Fibroblast of lung (primary cell): ENCODE measurements around the gene DSCAML1. TPM values are rescaled to one million over a fixed set of nuclear protein-coding genes. Genes with fewer than 3 reads are reported as not detected.
"Not testable (repeated sequence)": the region's sequence is repeated elsewhere in the genome, so short reads cannot be mapped to it uniquely, and the experiment has no call there.

Experiments
- DNase-seq, 2 donors: peaks; one replicate each; pipeline versions ENCODE4 v3.0.0 to v3.0.0-alpha.2; 2010; ENCODE audit warnings: low read depth in 2 of 2
- H2AFZ ChIP-seq: 2 replicates; pipeline ENCODE4 v1.5.1; 2012; ENCODE audit warnings: low read length, control low read depth, inconsistent platforms
- H3K27ac ChIP-seq: 2 replicates; pipeline ENCODE4 v1.5.1; 2011; ENCODE audit warnings: low read length, control low read depth; ENCODE audit not compliant: insufficient read depth
- H3K27me3 ChIP-seq: 2 replicates; pipeline ENCODE4 v1.5.1; 2011; ENCODE audit warnings: mild to moderate bottlenecking, low read length; ENCODE audit not compliant: control insufficient read depth, insufficient read depth
- H3K36me3 ChIP-seq: 2 replicates; pipeline ENCODE4 v1.5.1; 2011; ENCODE audit warnings: low read length; ENCODE audit not compliant: control insufficient read depth, insufficient read depth
- H3K4me1 ChIP-seq: 2 replicates; pipeline ENCODE4 v1.5.1; 2011; ENCODE audit warnings: low read length; ENCODE audit not compliant: control insufficient read depth, insufficient read depth; ENCODE audit errors: extremely low read depth
- H3K4me2 ChIP-seq: 2 replicates; pipeline ENCODE4 v1.5.1; 2011; ENCODE audit warnings: low read length, control low read depth; ENCODE audit not compliant: insufficient read depth; ENCODE audit errors: extremely low read depth
- H3K4me3 ChIP-seq, 4 experiments: fragments of 200-600 bp in 1 of 4; sonication (generic) in 1 of 4; replicated peaks in 1 of 4; 2 replicates each; pipeline ENCODE4 v1.5.1; 2011 to 2016; ENCODE audit warnings: low read length in 4 of 4, low read depth in 3 of 4, mild to moderate bottlenecking in 3 of 4, control low read depth in 2 of 4, inconsistent platforms in 1 of 4, mixed read lengths in 1 of 4; ENCODE audit not compliant: insufficient read depth in 1 of 4; ENCODE audit errors: control extremely low read depth in 1 of 4
- H3K79me2 ChIP-seq: 2 replicates; pipeline ENCODE4 v1.5.1; 2012; ENCODE audit warnings: mild to moderate bottlenecking, low read length, inconsistent platforms; ENCODE audit not compliant: control insufficient read depth, insufficient read depth
- H3K9ac ChIP-seq: 2 replicates; pipeline ENCODE4 v1.5.1; 2011; ENCODE audit warnings: mild to moderate bottlenecking, low read length, control low read depth; ENCODE audit not compliant: insufficient read depth
- H3K9me3 ChIP-seq: 2 replicates; pipeline ENCODE4 v1.5.1; 2012; ENCODE audit warnings: low read depth, low read length; ENCODE audit not compliant: control insufficient read depth, insufficient read depth
- H4K20me1 ChIP-seq: 2 replicates; pipeline ENCODE4 v1.5.1; 2011; ENCODE audit warnings: low read length; ENCODE audit not compliant: control insufficient read depth, insufficient read depth; ENCODE audit errors: extremely low read depth
- CTCF ChIP-seq, 2 donors: IDR thresholded peaks in 1 of 2; conservative IDR thresholded peaks in 1 of 2; 1 replicate in 1 of 2; 2 replicates in 1 of 2; pipeline ENCODE4 v1.5.1; 2011 to 2012; ENCODE audit warnings: low read length in 2 of 2, control low read depth in 1 of 2, inconsistent platforms in 1 of 2, low read depth in 1 of 2, mild to moderate bottlenecking in 1 of 2
- EZH2 ChIP-seq: IDR thresholded peaks from 2 replicates; pipeline ENCODE4 v1.5.1; 2012; ENCODE audit warnings: low read length, control low read depth, mild to moderate bottlenecking; ENCODE audit errors: missing control alignments
- polyA plus RNA-seq, 2 donors: library from polyadenylated mRNA; depleted of rRNA in 1 of 2; stranded (reverse) in 1 of 2; unstranded in 1 of 2; fragments of >200 nt; gene quantifications; 2 replicates each; pipeline ENCODE4 v1.2.1, GENCODE V29; 2011 to 2012; ENCODE audit warnings: missing spikeins in 1 of 2
- total RNA-seq: library from RNA; depleted of rRNA; stranded (reverse); fragments of >200 nt; gene quantifications from 2 replicates; pipeline ENCODE4 v1.2.1, GENCODE V29; 2014

DSCAML1 gene
- total and polyA plus RNA-seq, 2 donors (not counting 1 experiment from before 2014, with no cell fraction given), result not detected

GRCh38 chr11:117815262-117815803, 18.3 kb upstream of the DSCAML1 start:
- no peak overlapping the region for H3K4me3 ChIP-seq
- no peak overlapping the region for H2AFZ ChIP-seq
- no peaks in the 10 kb centered on the region for H4K20me1 ChIP-seq
- no peak overlapping the region for H3K9ac ChIP-seq
- H3K36me3 ChIP-seq, result no peaks in the 10 kb centered on the region
- H3K9me3 ChIP-seq, result no peaks in the 10 kb centered on the region
- no peaks in the 10 kb centered on the region for H3K27me3 ChIP-seq
- no peak overlapping the region for H3K27ac ChIP-seq
- H3K4me1 ChIP-seq, result no peaks in the 10 kb centered on the region
- DNase-seq, result no peak
- H3K79me2 ChIP-seq, result no peaks in the 10 kb centered on the region
- TF ChIP-seq CTCF (conservative IDR thresholded peaks at IDR 0.05 in 1 of 2, IDR thresholded peaks at IDR 0.05 in 1 of 2; ENCODE audit: low read depth in 1 of 2, low read length in 2 of 2) (no peak), EZH2 (no peak)
- no peak overlapping the region for H3K4me2 ChIP-seq

GRCh38 chr11:117814766-117815261, 17.8 kb upstream of the DSCAML1 start:
- no peak overlapping the region for H3K9ac ChIP-seq
- no peaks in the 10 kb centered on the region for H3K36me3 ChIP-seq
- no peak overlapping the region for H2AFZ ChIP-seq
- no peaks in the 10 kb centered on the region for H3K9me3 ChIP-seq
- no peak overlapping the region for H3K4me2 ChIP-seq
- no peaks in the 10 kb centered on the region for H3K4me1 ChIP-seq
- no peak overlapping the region for H3K4me3 ChIP-seq
- TF ChIP-seq EZH2, result no peak
- no peak for TF ChIP-seq CTCF (conservative IDR thresholded peaks at IDR 0.05 in 1 of 2, IDR thresholded peaks at IDR 0.05 in 1 of 2; ENCODE audit: low read depth in 1 of 2, low read length in 2 of 2)
- H4K20me1 ChIP-seq, result no peaks in the 10 kb centered on the region
- H3K27me3 ChIP-seq, result no peaks in the 10 kb centered on the region
- no peak overlapping the region for H3K27ac ChIP-seq
- no peaks in the 10 kb centered on the region for H3K79me2 ChIP-seq
- peak in 1 of 2 donors; percentile 48 for DNase-seq

GRCh38 chr11:117814204-117814765, 17.3 kb upstream of the DSCAML1 start:
- TF ChIP-seq CTCF (conservative IDR thresholded peaks at IDR 0.05 in 1 of 2, IDR thresholded peaks at IDR 0.05 in 1 of 2; ENCODE audit: low read depth in 1 of 2, low read length in 2 of 2) (no peak), EZH2 (no peak)

GRCh38 chr11:117810056-117810451, 13.0 kb upstream of the DSCAML1 start:
- not testable (repeated sequence) for H2AFZ ChIP-seq, H3K9me3 ChIP-seq, H3K36me3 ChIP-seq, DNase-seq, H3K27ac ChIP-seq, H3K4me1 ChIP-seq, H3K9ac ChIP-seq, H3K4me2 ChIP-seq, H4K20me1 ChIP-seq, H3K79me2 ChIP-seq, H3K4me3 ChIP-seq, H3K27me3 ChIP-seq

More at GRCh38 chr11:117814204-117814765, 17.3 kb upstream of the DSCAML1 start:
- DNase-seq, result no peak
- Histone ChIP-seq H3K9me3 (no peaks in the 10 kb centered on the region), H3K9ac (no peak overlapping the region), H3K27ac (no peak overlapping the region), H4K20me1 (no peaks in the 10 kb centered on the region), H3K27me3 (no peaks in the 10 kb centered on the region), H2AFZ (no peak overlapping the region), H3K79me2 (no peaks in the 10 kb centered on the region), H3K4me3 (no peak overlapping the region), H3K4me1 (no peaks in the 10 kb centered on the region), H3K4me2 (no peak overlapping the region), H3K36me3 (no peaks in the 10 kb centered on the region)
